Activated CD8-positive, alpha-beta memory T cell treated with anti-CD3 and anti-CD28 coated beads, Interleukin-2, amount 50 U/mL, for 24 hours (primary cell): ENCODE data around the gene CUX1.

Source experiments
- DNase-seq: peaks from one replicate; pipeline ENCODE4 v3.0.0-alpha.2; 2020; ENCODE audit errors: extremely low read depth

Gene CUX1

DNA sequence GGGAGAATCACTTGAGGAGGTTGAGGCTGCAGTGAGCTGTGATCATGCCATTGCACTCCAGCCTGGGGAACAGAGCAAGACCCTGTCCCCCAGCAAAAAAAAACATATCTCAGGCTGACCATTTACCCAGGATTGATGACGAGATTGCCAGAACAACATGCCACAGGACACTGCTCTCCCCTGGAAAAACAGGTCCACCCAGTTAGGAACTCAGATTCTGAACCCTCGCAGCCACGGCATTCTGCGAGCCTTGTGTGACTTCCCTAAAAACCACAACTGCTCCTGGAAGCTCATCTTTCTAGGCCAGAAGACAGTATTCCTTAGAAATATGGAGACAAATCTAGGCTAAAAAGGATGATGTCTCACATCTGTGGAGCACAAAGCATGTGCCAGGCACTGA is 427.2 kb downstream of the CUX1 start:
- DNase-seq, result no peak

DNA sequence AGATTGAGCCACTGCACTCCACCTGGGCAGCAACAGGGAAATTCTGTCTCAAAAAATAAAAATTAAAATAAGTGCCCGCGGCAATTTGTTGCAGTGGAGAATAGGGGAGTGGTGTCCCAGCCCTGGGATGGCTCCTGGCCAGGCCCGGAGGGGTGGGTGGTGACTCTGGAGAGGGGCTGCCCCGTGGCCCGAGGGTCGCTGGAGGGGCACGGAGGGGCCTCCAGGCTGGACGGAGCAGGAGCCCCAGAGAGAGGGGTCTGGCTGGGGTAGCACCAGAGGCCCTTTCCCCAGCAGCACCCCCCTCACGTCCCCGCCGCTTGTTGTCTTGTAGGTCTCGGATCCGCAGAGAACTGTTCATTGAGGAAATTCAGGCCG is 430.6 kb downstream of the CUX1 start:
- no peak for DNase-seq

DNA sequence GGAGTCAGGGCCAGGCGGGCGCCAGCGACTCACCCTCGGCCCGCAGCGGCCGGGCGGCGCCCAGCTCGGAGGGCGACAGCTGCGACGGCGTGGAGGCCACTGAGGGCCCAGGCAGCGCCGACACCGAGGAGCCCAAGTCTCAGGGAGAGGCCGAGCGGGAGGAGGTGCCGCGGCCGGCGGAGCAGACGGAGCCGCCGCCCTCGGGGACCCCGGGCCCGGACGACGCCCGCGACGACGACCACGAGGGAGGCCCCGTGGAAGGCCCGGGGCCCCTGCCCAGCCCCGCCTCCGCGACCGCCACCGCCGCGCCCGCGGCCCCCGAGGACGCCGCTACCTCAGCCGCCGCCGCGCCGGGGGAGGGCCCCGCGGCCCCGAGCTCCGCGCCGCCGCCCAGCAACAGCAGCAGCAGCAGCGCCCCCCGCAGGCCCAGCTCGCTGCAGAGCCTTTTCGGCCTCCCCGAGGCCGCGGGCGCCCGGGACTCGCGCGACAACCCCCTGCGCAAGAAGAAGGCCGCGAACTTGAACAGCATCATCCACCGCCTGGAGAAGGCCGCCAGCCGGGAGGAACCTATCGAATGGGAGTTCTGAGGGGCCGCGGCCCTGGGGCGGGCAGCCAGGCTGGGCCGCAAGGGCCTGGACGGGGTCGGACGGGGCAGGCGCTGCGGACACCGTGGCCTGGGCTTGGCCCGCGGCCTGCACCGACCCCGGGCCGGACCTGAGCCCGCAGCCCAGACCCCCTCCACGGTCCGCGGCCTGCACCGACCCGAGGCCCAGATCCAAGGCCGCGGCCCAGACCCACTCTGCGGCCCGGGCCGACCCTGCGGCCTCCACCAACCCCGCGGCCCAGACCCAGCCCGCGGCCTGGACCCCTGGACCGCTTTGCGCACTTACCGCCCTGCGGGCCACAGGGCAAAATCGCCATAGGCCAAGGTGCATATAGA is 431.3 kb downstream of the CUX1 start:
- DNase-seq, result no peak

DNA sequence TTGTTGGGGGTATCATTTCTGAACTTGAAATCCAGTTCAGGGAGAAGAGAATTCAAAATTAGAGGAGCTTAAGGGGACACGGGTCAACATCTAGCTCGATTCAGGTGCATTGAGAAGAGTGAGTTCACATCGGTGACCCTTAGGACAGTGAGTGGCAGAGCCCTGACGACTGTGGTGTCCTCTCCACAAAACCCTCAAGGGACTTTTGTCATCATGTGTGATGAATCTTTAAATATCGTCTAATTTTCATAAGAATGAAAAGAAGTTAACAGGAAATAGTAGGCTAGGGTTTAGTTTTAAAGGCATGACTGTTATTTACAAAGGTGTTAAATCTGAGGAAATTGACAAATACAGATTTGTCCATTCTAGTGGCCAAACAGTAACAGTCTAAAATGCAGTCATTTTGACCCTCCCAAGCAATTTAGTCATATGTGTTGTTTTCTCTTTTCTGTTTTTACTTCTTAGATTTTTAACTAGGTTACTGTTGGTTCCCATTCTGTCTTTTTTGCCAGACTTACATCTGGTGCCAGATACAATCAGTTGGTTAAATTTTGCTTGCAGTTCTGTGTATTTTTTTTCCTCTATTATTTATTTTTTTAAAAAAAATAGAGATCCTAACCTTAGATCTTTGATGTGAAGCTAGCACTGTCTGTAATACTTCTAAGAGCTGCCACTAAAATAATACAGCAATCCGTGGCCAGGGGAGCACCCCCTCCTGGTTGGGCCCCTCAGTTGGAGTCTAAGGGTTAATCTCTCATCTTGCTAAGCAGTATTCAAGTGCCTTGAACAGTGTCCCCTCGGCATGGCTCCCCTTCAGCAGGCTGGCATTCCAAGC is 434.3 kb downstream of the CUX1 start:
- DNase-seq, result no peak

DNA sequence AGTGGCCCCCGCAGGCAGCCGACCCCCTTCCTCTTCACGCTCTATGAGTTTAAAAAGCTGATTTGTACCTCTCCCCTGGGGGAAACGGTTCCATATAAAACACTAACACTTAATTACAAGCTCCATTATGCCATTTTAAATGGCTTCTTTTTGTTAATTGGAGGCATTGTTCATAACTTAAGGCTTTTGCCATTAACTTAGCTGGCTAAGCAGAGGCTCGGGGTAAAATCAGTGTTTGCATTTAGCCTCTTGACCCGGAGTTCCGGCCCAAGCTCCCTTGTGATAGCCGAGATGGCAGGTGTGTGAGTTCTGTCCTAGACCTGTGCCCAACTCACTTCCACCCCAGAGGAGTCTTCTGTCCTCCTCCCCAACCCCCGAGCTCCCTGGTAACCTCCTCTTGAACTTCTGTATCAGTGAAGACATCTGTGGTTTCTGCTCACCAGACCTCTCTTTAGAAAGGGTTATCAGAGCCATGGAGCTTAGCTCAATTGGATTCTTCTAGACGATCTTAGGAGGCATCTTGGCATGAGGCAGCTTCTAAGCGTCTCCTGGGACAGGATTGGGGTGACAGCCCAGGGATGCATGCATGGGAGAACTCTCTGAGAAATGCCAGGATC is 435.0 kb downstream of the CUX1 start:
- no peak for DNase-seq

DNA sequence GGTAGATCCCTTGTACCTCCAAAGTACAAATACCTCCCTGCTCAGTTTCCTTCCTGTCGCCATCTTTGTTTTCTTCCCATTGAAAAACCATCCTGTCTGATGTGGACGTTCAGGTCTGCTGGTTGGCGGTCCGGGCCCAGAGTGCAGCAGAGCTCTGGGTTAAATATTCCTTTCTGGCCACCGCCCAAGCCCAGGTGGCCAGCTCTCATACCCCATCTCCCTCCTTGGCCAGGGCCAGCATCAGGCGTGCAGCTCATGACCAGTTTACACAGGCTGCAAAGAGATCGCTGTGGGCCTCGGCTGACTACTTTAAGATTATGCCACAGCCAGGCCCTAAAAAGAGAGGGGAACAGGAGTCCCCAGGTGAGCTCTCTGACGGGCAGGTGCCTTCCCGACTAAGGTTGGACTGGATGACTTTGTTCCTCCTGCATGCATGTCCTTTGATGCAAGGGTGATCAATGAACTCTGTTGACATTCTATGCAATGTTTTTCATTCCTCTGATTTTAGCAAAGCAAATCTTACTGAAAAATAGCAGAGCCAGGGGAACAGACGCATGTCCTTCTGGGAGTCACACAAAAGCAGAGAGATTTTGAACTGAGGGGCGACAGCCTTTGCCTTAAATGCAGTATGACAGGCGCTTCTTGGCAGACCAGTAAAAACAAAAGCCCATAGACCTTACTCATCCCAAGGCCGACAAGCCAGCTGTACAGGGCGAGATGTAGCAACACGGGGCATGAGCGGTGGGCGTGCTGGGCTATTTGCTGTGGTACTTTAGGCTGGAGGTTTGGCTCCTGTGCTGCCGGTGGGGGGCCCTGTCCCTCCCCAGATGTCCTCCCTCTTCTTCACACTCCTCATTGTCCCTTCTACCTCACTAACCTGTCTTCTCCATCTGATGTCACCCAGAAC is 435.9 kb downstream of the CUX1 start:
- DNase-seq, result no peak

DNA sequence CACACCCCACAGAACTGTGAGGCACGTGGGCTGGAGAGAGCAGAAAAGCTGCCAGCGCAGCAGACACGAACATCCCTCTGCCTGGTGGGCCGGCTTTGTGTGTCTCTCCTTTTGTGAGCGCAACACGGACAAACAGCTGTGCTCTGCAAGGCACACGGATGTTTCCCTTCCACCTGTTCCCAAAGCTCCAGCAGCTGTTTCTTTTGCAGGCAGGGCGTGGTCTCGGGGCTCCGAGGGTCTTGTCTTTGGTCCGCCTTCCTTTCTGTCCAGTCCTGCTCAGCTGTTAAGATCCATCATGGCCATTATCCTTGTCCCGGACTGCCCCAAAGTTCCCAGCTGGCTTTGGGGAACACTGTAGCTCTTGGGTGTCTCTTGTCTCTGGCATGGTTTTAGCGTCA is 436.5 kb downstream of the CUX1 start:
- no peak for DNase-seq

DNA sequence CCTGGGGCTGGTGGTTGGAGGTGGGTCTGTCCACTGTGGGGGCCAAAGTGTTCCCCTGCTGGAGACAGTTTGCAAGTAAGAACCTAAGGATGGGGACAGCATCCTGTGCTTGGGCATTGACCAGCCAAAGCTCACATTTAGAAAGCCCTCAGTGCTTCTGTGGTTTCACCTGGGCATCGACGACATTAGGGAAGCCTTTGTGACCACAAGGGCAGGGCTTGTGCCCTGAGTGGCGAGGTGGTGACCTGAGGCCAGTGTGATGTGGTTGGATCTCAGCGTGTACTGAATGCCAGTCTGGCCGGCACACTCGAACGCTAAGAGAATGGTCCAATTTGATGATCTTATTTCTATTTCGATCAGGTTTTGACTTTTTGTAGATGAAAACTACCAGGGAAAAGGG is 437.1 kb downstream of the CUX1 start:
- no peak for DNase-seq

DNA sequence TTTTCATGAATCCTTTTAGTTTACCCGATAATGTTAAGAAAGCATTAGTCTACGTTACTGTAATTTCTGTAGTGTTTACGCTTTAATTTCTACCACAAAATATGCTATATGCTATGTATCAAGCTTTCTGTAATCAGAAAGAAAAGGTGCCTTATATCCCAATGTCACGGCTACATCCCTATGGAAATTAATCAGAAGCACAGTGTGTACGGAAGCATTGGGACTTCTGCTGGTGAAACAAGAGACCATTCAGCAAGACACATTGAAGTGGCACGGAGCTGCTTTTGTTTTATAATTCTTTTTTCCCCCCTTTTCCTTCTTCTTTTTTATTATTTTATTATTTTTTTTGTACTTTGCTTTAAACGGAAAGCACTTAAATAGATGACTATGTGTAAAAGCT is 438.1 kb downstream of the CUX1 start:
- DNase-seq, result no peak

DNA sequence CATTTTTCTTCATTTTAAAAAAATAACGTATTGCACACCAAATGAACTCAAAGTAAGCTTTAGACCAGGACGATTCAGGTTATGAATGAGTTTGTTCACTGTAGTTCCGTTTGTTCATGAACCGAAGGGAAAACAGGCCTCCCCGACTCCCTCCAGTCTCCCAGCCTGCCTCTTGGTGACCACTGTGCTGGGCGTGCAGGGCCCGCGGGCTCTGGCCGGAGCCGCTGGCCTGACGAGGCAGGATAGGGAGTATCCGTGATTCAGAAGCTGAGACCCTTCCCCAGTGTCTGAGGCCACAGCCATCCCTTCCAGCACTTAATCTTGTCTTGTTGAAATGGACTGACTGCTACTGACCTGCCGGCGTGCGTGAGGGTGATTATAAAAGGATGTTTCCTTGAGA is 438.5 kb downstream of the CUX1 start:
- no peak for DNase-seq

DNA sequence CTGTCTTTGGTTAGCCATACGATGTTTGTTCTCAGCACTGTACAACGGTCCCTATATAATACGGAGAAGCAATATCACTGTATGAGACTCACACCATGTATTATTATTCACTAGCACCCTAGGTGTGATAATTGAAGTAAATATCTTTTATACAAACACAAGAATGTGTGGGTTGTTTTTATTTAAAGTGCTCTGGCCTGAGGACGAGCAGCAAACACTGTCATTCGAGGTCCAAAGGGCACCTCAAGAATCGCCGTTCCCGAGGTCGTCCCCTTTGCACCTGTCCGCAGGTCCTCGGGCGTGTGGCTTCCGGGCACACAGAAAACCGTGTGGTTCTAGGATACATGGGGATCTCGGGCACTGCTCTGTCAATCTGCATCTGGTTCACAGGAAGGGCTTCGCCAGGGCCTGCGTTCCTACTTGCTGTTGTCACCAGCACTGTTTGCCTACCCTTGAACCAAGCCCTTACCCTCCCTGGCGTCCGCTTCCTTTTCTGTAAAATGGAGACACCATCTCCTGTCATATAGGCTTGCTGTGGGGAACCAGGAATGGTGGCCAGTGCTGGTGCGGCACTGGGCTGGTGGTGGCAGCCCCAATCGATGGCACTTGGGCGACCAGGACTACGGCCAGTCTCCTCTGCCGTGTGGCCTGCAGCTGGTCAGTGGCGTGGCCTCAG is 440.8 kb downstream of the CUX1 start:
- no peak for DNase-seq

DNA sequence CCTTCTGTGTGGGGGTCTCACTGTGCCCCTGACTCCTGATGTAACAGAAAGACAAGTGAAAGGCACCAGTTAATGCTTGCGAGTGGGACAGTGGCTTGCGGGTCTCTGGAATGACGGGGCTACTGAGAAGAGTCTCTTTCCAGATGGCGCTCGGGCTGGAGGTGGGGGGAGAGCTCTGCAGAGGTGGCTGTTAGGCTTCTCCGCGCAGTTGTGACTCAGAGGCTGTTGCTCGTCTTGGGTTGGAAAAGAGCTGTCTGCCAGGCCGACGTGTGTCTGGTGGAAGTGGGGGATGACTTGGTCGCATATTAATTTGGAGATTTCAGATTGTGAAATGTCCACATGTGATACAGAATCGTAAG is 441.3 kb downstream of the CUX1 start:
- DNase-seq, result no peak

DNA sequence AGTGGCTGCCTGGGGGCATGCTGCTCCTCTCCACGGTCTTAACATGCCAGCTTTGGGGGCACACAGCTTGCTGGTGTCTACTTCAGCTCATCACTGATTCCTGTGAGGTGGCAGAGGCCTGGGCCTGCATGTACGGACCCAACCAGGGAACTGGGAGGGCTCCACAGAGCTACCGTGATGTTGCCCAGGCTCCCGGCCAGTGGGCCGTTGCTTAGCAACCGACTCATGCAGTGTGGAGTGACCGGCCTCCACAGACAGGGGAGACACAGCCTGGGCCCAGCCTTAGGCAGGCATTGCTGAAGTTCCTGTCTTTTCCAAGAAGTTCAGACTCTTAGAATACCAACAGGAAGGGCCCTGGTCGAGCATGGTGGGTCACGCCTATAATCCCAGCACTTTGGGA is 443.4 kb downstream of the CUX1 start:
- no peak for DNase-seq

DNA sequence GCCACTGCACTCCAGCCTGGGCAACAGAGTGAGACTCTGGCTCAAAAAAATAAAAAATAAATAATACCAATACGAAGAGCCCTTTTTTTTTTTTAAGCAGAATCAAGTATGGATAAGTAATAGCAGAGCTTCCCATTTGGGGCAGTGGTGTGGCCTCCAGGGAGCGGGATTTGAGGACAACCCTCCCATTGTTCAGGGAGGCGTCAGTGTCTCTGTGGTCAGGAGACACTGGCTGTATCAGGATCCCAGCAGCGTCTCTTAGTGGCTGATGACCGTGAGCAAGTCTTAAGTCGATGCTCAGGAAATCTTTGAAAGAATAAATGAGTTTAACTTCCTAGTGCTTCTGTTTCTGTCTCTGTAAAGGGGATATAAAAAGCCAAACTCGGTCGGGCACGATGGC is 444.0 kb downstream of the CUX1 start:
- no peak for DNase-seq

DNA sequence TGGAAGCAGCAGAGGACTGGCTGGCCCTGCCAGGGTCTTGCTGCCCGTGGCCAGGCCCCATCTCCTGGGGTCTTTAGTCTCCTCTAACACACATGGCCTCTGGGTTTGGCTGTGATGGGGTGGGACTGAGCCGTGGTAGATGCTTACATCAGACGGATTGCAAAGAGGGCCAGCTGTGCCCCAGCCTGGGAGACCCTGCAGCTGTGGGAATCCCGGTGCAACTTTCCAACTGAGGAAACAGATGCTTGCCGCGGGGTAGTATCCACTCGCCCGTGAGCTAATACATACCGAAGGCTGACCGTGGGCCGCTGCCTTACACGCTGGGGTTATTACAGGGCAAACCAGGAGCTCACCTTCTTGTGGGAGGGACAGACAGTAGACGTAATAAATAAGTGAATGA is 445.1 kb downstream of the CUX1 start:
- DNase-seq, result no peak

DNA sequence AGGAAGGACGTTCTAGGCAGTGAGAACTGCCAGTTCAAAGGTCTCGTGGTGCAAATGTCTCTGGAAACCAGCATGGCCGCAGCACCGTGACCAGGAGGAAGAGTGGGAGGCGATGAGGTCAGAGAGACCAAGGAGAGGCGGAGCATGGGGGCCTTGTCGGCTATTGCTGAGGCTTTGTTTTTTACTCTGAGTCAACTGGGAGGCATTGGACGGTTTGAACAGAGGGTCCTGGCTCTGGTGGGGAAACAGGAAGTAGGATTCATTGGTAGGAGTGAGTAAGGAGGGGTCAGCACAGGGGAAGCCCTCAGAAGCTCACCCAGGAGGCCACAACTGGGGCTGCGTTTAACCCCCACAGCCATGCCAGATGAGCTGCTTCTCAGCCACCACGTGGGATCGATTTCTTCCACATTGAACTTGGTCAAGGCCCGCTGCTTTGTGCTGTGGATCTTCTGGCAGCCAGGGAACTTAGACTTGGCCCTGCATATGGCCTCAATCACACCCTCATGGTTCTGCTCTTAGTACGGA is 447.0 kb downstream of the CUX1 start:
- DNase-seq, result no peak

DNA sequence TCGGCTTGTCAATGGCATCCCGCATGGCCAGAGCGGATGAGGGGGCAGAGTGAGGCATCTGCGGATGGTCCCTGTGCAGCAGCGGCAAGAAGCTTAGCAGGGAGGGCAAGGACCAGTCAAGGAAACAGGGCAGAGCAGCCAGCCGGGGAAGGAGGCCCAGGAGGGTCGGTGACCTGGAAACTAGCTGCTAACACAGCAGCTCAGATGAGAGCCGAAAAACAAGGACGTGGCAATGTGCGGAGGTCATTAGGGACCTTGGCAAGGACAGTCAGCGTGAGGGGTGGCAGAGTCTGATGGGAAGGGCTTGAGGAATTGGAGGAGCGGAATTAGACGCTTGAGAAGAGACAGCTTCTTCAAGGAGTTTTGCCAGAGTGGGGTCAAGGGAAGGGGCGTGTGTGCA is 449.1 kb downstream of the CUX1 start:
- no peak for DNase-seq

DNA sequence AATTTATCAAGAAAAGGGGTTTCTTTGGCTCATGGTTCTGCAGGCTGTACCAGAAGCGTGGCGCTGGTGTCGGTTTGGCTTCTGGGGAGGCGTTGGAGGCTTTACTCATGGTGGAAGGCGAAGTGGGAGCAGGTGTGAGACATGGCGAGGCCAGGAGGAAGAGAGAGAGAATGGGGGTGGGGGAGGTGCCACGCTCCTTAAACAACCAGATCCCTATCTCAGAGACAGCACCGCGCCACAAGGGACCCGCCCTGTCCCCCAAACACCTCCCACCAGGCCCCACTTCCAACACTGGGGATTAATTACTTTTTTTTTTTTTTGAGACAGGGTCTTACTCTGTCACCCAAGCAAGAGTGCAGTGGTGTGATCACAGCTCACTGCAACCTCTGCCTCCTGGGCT is 451.2 kb downstream of the CUX1 start:
- DNase-seq, result no peak

DNA sequence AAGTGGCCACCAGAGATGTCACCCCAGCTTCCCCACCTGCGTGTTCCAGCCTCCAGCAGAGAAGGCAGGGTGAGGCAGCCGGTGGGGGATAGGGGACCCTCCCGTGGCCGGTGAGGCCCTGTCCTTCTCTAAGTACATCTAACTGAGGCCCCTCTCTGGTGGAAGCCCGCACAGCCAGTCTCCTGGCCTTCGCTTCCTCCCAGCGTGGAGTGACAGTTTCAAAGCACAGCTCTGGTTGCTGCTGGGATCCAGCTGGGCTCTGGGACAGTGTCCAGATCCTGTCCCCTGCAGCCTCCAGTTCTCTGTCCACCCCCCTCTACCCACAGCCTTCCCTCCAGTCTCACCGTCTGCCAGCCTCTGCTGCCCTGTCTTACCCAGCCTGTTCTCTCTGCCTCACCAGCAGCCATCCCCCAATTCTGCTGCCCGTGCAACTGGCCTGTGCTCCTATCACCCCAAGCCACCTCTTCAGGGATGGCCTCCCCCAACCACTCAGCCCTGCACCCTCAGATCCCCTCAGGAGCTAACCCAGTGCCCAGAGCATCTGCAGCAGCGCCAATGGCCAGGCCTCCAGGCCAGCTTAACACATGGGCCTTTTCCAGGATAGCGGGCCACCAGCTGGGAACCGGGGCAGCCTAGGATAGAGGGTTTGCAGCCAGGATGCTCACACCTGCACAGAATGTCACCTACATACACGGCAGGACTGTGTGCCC is 452.9 kb downstream of the CUX1 start:
- no peak for DNase-seq

DNA sequence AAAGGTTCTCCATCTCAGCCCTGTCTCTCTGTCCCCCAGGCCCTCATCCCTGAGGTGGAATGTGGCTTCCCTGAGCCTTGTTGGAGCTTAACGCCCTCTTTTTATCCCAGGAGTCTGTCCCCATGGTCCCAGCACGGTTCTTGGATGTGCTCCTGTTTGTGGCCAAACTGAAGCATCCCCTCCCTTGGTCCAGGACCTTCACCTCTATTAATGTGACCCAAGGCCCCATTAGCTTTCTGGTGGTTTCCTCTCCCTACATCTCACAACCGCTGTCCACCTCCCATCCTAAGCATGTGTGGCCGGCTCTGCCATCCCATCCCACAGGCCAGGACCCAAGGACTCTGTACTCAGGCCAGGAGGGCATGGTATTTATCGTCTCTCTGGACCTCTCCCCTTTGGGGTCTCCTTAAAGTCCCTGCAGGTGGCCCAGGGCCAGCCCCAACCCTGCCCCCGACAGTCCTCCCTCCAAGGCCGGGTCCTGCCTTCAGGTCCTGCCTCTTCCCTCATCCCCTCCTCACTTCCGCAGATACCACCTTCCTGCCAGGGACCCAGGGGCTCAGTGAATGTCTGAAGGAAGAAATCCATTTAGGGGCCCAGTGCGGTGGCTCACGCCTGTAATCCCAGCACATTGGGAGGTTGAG is 453.9 kb downstream of the CUX1 start:
- DNase-seq, result no peak
